Mucosa of descending colon (tissue), 3 donors: ENCODE measurements around the gene CASR. TPM values are rescaled to one million over a fixed set of nuclear protein-coding genes. Genes with fewer than 3 reads are reported as not detected.
A peak's percentile ranks its signal among the peaks of the same experiment; 100 is the strongest.

Source experiments
- ATAC-seq: fragments of 200-7000 bp; cut with Tn5 transposase; one replicate; pipeline ENCODE4 v1.9.1; 2020; ENCODE audit warnings: mild to moderate bottlenecking, moderate library complexity
- DNase-seq, 3 donors: peaks; one replicate each; pipeline ENCODE4 v3.0.0-alpha.2; 2020
- H3K36me3 ChIP-seq: fragments of 200-600 bp; one replicate; pipeline ENCODE4 v1.8.0; 2021; ENCODE audit warnings: low read depth, mild to moderate bottlenecking
- H3K4me1 ChIP-seq: fragments of 200-600 bp; one replicate; pipeline ENCODE4 v1.8.0; 2021; ENCODE audit warnings: low read depth, mild to moderate bottlenecking
- H3K4me3 ChIP-seq: fragments of 200-600 bp; one replicate; pipeline ENCODE4 v1.8.0; 2021; ENCODE audit warnings: mild to moderate bottlenecking
- H3K9me3 ChIP-seq: fragments of 200-600 bp; one replicate; pipeline ENCODE4 v1.8.0; 2021; ENCODE audit warnings: mild to moderate bottlenecking
- CTCF ChIP-seq: fragments of 200-600 bp; IDR thresholded peaks from one replicate; pipeline ENCODE4 v1.8.0; 2022; ENCODE audit warnings: antibody characterized with exemption, mild to moderate bottlenecking
- intact Hi-C, 2 donors: fragments of 100-400 bp; cut with DNase I in 1 of 2; cut with micrococcal nuclease in 1 of 2; formaldehyde crosslinking; loops; one replicate each; pipeline versions ENCODE4 v1.11.0 to v1.11.1; 2022; cut with DNase I, micrococcal nuclease
- total RNA-seq, 3 donors: library from RNA; stranded (reverse); fragmentation: NEBNext Ultra II Directional in 2 of 3; extraction: Animal tissue kit (Norgen Biotek cat#: 25700) in 2 of 3; gene quantifications; one replicate each; pipeline versions ENCODE4 v1.2.1 to v1.2.4, GENCODE V29; 2021 to 2023
- donor health status: DM: no; HTN: no; CAD: no; lungs with moderate emphysema.
- donor health status: DM: no; HTN: no; CAD: no.
- donor health status: DM: no; HTN: yes; CAD: no.

CASR gene
- total RNA-seq, 3 donors from 2014 or later = 0.32 to 1.2 (median 0.36) TPM

GRCh38 chr3:122299872-122300460 lies 116.5 kb downstream of the CASR start:
- ATAC-seq (no peak), DNase-seq (peak in 1 of 3 donors; percentile 67)
- no peaks in the 10 kb centered on the region for H3K36me3 ChIP-seq
- peak; percentile 51 for TF ChIP-seq CTCF
- no peaks in the 10 kb centered on the region for H3K4me1 ChIP-seq
- no peak overlapping the region for H3K4me3 ChIP-seq
- intact Hi-C loops = no loop called here
- H3K9me3 ChIP-seq = no peaks in the 10 kb centered on the region

GRCh38 chr3:122301063-122301462 lies 117.6 kb downstream of the CASR start:
- intact Hi-C loops = no loop called here
- TF ChIP-seq CTCF = no peak
- no peak for ATAC-seq
- no peak for DNase-seq
- Histone ChIP-seq H3K36me3 (no peaks in the 10 kb centered on the region), H3K9me3 (no peaks in the 10 kb centered on the region), H3K4me3 (no peak overlapping the region), H3K4me1 (peaks cover 6% of the 10 kb centered on the region)

GRCh38 chr3:122305818-122306621 lies 122.6 kb downstream of the CASR start:
- Histone ChIP-seq H3K4me1 (peaks cover 31% of the 10 kb centered on the region), H3K36me3 (no peaks in the 10 kb centered on the region), H3K4me3 (no peak overlapping the region), H3K9me3 (no peaks in the 10 kb centered on the region)
- DNase-seq (peak in 2 of 3 donors; percentile 67 to 72), ATAC-seq (peak; percentile 83)
- intact Hi-C loops = loop anchor here in 1 of 2 donors (5.0 kb wide), 1 partner anchor 51 kb away; no protein-coding TSS in a partner anchor
- TF ChIP-seq CTCF = no peak

GRCh38 chr3:122306622-122306953 lies 123.1 kb downstream of the CASR start:
- Histone ChIP-seq H3K4me3 (no peak overlapping the region), H3K9me3 (no peaks in the 10 kb centered on the region), H3K36me3 (no peaks in the 10 kb centered on the region), H3K4me1 (peaks cover 36% of the 10 kb centered on the region)
- intact Hi-C loops = loop anchor here in 1 of 2 donors (5.0 kb wide), 1 partner anchor 51 kb away; no protein-coding TSS in a partner anchor
- TF ChIP-seq CTCF = no peak
- DNase-seq (no peak), ATAC-seq (no peak)

GRCh38 chr3:122307094-122307687 lies 123.7 kb downstream of the CASR start:
- DNase-seq (no peak), ATAC-seq (no peak)
- H3K36me3 ChIP-seq = no peaks in the 10 kb centered on the region
- H3K4me1 ChIP-seq = peaks cover 36% of the 10 kb centered on the region
- intact Hi-C loops = loop anchor here in 1 of 2 donors (5.0 kb wide), 1 partner anchor 50 kb away; no protein-coding TSS in a partner anchor
- no peak overlapping the region for H3K4me3 ChIP-seq
- no peaks in the 10 kb centered on the region for H3K9me3 ChIP-seq
- no peak for TF ChIP-seq CTCF
